HG03378 (cell line): ENCODE data around the gene PSEN2.

ENCODE experiments used
- ATAC-seq: cut with Tn5 transposase; IDR thresholded peaks from one replicate; pipeline ENCODE4 v1.9.1; 2021; ENCODE audit warnings: mild to moderate bottlenecking, moderate library complexity; ENCODE audit not compliant: unreplicated experiment

The PSEN2 gene

GRCh38 chr1:226863446-226863845 is 7.0 kb upstream of the PSEN2 start:
- no peak for ATAC-seq

- ATAC-seq, result no peak
Measured at GRCh38 chr1:226864311-226864710, 6.1 kb upstream of the PSEN2 start.

GRCh38 chr1:226865590-226865989 is 4.8 kb upstream of the PSEN2 start:
- no peak for ATAC-seq

- ATAC-seq, result no peak
Measured at GRCh38 chr1:226867461-226868054, 2.9 kb upstream of the PSEN2 start.

GRCh38 chr1:226868726-226869125 is 1.7 kb upstream of the PSEN2 start:
- ATAC-seq, result no peak

GRCh38 chr1:226870026-226870400 is 403 bp upstream of the PSEN2 start:
- peak; percentile 38 for ATAC-seq

- no peak for ATAC-seq
Measured at GRCh38 chr1:226871636-226872327, 1.4 kb downstream of the PSEN2 start.

- no peak for ATAC-seq
Measured at GRCh38 chr1:226872437-226872836, 2.0 kb downstream of the PSEN2 start.

GRCh38 chr1:226873771-226874578 is 3.6 kb downstream of the PSEN2 start:
- ATAC-seq, result no peak

- ATAC-seq, result no peak
Measured at GRCh38 chr1:226874579-226875425, 4.4 kb downstream of the PSEN2 start.

- ATAC-seq, result no peak
Measured at GRCh38 chr1:226875641-226876295, 5.4 kb downstream of the PSEN2 start.

- no peak for ATAC-seq
Measured at GRCh38 chr1:226877669-226878068, 7.3 kb downstream of the PSEN2 start.

GRCh38 chr1:226880372-226881287 is 10.2 kb downstream of the PSEN2 start:
- no peak for ATAC-seq

GRCh38 chr1:226881515-226882185 is 11.2 kb downstream of the PSEN2 start:
- no peak for ATAC-seq

GRCh38 chr1:226882187-226882586 is 11.8 kb downstream of the PSEN2 start:
- no peak for ATAC-seq

GRCh38 chr1:226882631-226883409 is 12.4 kb downstream of the PSEN2 start:
- ATAC-seq, result peak; percentile 93

- no peak for ATAC-seq
Measured at GRCh38 chr1:226883630-226884029, 13.2 kb downstream of the PSEN2 start.

GRCh38 chr1:226884116-226884625 is 13.8 kb downstream of the PSEN2 start:
- no peak for ATAC-seq
